ENCODE data around the gene PAXX. TPM values are rescaled to one million over a fixed set of nuclear protein-coding genes. Genes with fewer than 3 reads are reported as not detected.
A peak's percentile ranks its signal among the peaks of the same experiment; 100 is the strongest.

The PAXX gene
- total RNA-seq, 1 experiment from 2014 or later, result 89.0 TPM

- H3K27me3 ChIP-seq (ENCODE audit: insufficient read depth, low read length), result no peaks in the 10 kb centered on the region
- H3K9me3 ChIP-seq (ENCODE audit: control insufficient read depth in 1 of 2, insufficient read depth in 1 of 2, low read depth in 1 of 2, low read length in 2 of 2), result no peaks in the 10 kb centered on the region
- peaks cover 31% of the 10 kb centered on the region for H3K79me2 ChIP-seq (ENCODE audit: insufficient read depth, low read length)
- ChIA-PET RAD21 (ENCODE audit: low non-redundant PET in 1 of 2, low total read pairs in 2 of 2, uncharacterized antibody in 2 of 2, unreplicated experiment in 2 of 2) (no interaction called here), POLR2A (no interaction called here), CTCF (interaction anchor here (0.6 to 1.8 kb wide), 3 partner anchors 12 to 44 kb away, joined by 4 to 14 read pairs (median 6); partner anchors contain the start of gene NPDC1)
- H4K20me1 ChIP-seq (ENCODE audit: insufficient read depth), result no peaks in the 10 kb centered on the region
- no peak for DNase-seq (ENCODE audit: low read depth, low spot score)
- H3K4me3 ChIP-seq (replicated peaks in 1 of 2; ENCODE audit: low read depth in 1 of 2, low read length in 2 of 2), result no peak overlapping the region
- H3K9me2 ChIP-seq (ENCODE audit: insufficient read depth), result no peaks in the 10 kb centered on the region
- no peak for TF ChIP-seq ZNF274 (IDR thresholded peaks at IDR 0.05; ENCODE audit: low read depth, low read length)
- no peak; the same call in 1 of the 2 replicates for ATAC-seq
- intact Hi-C loops (cut with micrococcal nuclease), result no loop called here
- peaks cover 0 to 8% of the 10 kb centered on the region in 2 experiments; a peak in 2 of 4 replicates for H3K36me3 ChIP-seq (ENCODE audit: control insufficient read depth in 1 of 2, insufficient read depth in 2 of 2, low read length in 2 of 2)
- peak overlapping the region; percentile 58 for H3K4me2 ChIP-seq (ENCODE audit: low read length)
- peaks cover 28 to 40% of the 10 kb centered on the region in 2 experiments; a peak in 3 of 4 replicates for H3K4me1 ChIP-seq (ENCODE audit: control insufficient read depth in 1 of 2, insufficient read depth in 2 of 2, low read length in 2 of 2)
- peak overlapping the region; percentile 63 for H3K27ac ChIP-seq (ENCODE audit: low read depth, low read length)
- no peak overlapping the region for H2AFZ ChIP-seq (ENCODE audit: low read depth, low read length, poor library complexity, severe bottlenecking)
- BruUV-seq (replicated peaks), result no TSS peak
- peak overlapping the region; percentile 38 for H3K9ac ChIP-seq (ENCODE audit: low read length)
These were observed 30.4 kb downstream of the PAXX start for GRCh38 chr9:137022662-137023008.

GRCh38 chr9:137023157-137023556 is 30.9 kb downstream of the PAXX start:
- DNase-seq (ENCODE audit: low read depth, low spot score) (no peak), ATAC-seq (no peak)
- Histone ChIP-seq H3K79me2 (ENCODE audit: insufficient read depth, low read length) (peaks cover 31% of the 10 kb centered on the region), H3K9me3 (ENCODE audit: control insufficient read depth in 1 of 2, insufficient read depth in 1 of 2, low read depth in 1 of 2, low read length in 2 of 2) (no peaks in the 10 kb centered on the region), H3K9ac (ENCODE audit: low read length) (no peak overlapping the region), H3K27ac (ENCODE audit: low read depth, low read length) (peak overlapping the region; percentile 47; the same call in 1 of the 2 replicates), H4K20me1 (ENCODE audit: insufficient read depth) (no peaks in the 10 kb centered on the region), H3K9me2 (ENCODE audit: insufficient read depth) (no peaks in the 10 kb centered on the region), H3K4me2 (ENCODE audit: low read length) (no peak overlapping the region), H3K4me1 (ENCODE audit: control insufficient read depth in 1 of 2, insufficient read depth in 2 of 2, low read length in 2 of 2) (peaks cover 28 to 40% of the 10 kb centered on the region in 2 experiments; a peak in 3 of 4 replicates), H3K4me3 (replicated peaks in 1 of 2; ENCODE audit: low read depth in 1 of 2, low read length in 2 of 2) (no peak overlapping the region), H3K36me3 (ENCODE audit: control insufficient read depth in 1 of 2, insufficient read depth in 2 of 2, low read length in 2 of 2) (peaks cover 0 to 3% of the 10 kb centered on the region in 2 experiments; a peak in 1 of 4 replicates), H2AFZ (ENCODE audit: low read depth, low read length, poor library complexity, severe bottlenecking) (no peak overlapping the region), H3K27me3 (ENCODE audit: insufficient read depth, low read length) (no peaks in the 10 kb centered on the region)
- ChIA-PET POLR2A (no interaction called here), RAD21 (ENCODE audit: low non-redundant PET in 1 of 2, low total read pairs in 2 of 2, uncharacterized antibody in 2 of 2, unreplicated experiment in 2 of 2) (interaction anchor here in 1 of 2 experiments (0.6 kb wide), 1 partner anchor 140 kb away, joined by 3 read pairs; no protein-coding TSS in a partner anchor), CTCF (interaction anchor here (1.8 kb wide), 1 partner anchor 12 kb away, joined by 14 read pairs; no protein-coding TSS in a partner anchor)
- intact Hi-C loops (cut with micrococcal nuclease), result no loop called here
- no TSS peak for BruUV-seq (replicated peaks)
- TF ChIP-seq EZH2 (IDR thresholded peaks at IDR 0.05), result no peak
- TF ChIP-seq POLR2A (IDR thresholded peaks at IDR 0.05; ENCODE audit: borderline replicate concordance, extremely low read depth, insufficient read depth, insufficient read length), result no peak
- no peak for TF ChIP-seq REST (IDR thresholded peaks at IDR 0.05; ENCODE audit: low read depth)
- TF ChIP-seq POLR2AphosphoS5 (IDR thresholded peaks at IDR 0.05; ENCODE audit: low read depth, low read length), result no peak

Measured in HCT116 (cell line).